ENCODE data around the gene SPNS1. TPM values are rescaled to one million over a fixed set of nuclear protein-coding genes. Genes with fewer than 3 reads are reported as not detected.

Gene SPNS1
- polyA plus RNA-seq, 1 experiment: 23.6 TPM

DNA sequence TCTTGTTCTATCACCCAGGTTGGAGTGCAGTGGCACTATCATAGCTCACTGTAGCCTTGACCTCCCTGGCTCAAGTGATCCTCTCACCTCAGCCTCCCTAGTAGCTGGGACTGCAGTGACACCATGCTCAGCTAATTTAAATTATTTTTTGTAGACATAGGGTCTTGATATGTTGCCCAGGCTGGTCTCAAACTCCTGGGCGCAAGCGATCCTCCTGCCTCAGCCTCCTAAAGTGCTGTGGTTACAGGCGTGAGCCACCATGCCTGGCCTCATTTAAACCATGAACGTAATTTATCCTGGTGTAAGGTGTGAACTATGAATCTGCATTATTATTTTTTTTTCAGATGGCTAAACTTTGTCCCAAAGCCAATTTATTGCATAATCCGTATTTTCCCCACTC is 47.6 kb downstream of the SPNS1 start:
- DNase-seq (ENCODE audit: low read depth, low spot score): no peak
- H3K4me3 ChIP-seq (ENCODE audit: low read depth, low read length): no peak overlapping the region
- H3K27ac ChIP-seq (ENCODE audit: low read depth, low read length): no peak overlapping the region
- no peaks in the 10 kb centered on the region for H3K27me3 ChIP-seq (ENCODE audit: control insufficient read depth, insufficient read depth, low read length)
- no peaks in the 10 kb centered on the region for H3K9me3 ChIP-seq (ENCODE audit: control insufficient read depth, insufficient read depth, low read length)
- TF ChIP-seq, protein P1, sequence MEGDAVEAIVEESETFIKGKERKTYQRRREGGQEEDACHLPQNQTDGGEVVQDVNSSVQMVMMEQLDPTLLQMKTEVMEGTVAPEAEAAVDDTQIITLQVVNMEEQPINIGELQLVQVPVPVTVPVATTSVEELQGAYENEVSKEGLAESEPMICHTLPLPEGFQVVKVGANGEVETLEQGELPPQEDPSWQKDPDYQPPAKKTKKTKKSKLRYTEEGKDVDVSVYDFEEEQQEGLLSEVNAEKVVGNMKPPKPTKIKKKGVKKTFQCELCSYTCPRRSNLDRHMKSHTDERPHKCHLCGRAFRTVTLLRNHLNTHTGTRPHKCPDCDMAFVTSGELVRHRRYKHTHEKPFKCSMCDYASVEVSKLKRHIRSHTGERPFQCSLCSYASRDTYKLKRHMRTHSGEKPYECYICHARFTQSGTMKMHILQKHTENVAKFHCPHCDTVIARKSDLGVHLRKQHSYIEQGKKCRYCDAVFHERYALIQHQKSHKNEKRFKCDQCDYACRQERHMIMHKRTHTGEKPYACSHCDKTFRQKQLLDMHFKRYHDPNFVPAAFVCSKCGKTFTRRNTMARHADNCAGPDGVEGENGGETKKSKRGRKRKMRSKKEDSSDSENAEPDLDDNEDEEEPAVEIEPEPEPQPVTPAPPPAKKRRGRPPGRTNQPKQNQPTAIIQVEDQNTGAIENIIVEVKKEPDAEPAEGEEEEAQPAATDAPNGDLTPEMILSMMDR (IDR thresholded peaks at IDR 0.05; ENCODE audit: low read depth, low read length): no peak
- ChIA-PET CTCF (no interaction called here), POLR2A (interaction anchor here (0.7 kb wide), 1 partner anchor 29 kb away, joined by 6 read pairs; no protein-coding TSS in a partner anchor)

DNA sequence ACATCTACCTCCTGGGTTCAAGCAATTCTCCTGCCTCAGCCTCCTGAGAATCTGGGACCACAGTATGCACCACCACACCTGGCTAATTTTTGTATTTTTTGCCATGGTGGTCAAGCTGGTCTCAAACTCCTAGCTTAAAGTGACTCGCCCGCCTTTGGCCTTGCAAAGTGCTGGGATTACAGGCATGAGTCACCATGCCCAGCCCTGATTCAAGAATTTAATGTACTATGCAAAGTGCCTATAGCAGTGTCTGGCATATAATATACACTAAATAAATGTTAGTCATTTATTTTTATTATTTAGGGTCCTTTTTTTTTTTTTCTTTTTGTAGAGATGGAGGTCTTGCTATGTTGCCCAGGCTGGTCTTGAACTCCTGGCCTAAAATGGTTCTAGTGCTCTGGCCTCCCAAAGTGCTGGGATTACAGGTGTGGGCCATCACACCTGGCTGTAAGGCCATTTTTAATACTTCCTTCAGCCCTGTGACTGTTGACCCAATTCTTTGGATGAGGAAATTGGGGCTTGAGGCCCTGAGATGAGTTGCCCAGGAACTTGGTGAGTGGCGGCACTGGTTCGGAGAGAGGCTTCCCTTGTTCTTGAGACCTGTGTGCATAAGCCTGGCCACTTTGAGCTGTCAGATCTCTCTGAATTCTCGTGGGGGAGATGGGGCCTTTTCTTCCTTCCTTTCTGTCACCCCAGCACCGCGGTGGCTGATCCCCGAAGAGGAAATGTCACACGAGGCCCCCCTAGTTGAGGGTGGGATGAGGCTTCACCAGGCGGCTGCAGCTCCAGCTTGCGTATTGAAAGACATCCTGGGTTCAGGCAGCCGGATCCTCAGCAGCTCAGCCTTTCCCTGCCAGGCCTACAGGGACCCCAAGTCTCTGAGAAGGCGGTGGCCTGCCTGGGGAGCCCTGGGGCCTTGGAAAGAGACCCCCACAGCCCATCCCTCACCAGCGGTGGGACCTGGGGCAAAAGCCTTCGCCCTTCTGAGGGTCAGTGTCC is 49.0 kb downstream of the SPNS1 start:
- CTCF ChIA-PET: no interaction called here
- no peaks in the 10 kb centered on the region for H3K9me3 ChIP-seq (ENCODE audit: control insufficient read depth, insufficient read depth, low read length)
- H3K4me3 ChIP-seq (ENCODE audit: low read depth, low read length): no peak overlapping the region
- H3K27ac ChIP-seq (ENCODE audit: low read depth, low read length): no peak overlapping the region
- no peak for DNase-seq (ENCODE audit: low read depth, low spot score)
- no peaks in the 10 kb centered on the region for H3K27me3 ChIP-seq (ENCODE audit: control insufficient read depth, insufficient read depth, low read length)
- POLR2A ChIA-PET: no interaction called here
- TF ChIP-seq, protein P1 (IDR thresholded peaks at IDR 0.05; ENCODE audit: low read depth, low read length): no peak

DNA sequence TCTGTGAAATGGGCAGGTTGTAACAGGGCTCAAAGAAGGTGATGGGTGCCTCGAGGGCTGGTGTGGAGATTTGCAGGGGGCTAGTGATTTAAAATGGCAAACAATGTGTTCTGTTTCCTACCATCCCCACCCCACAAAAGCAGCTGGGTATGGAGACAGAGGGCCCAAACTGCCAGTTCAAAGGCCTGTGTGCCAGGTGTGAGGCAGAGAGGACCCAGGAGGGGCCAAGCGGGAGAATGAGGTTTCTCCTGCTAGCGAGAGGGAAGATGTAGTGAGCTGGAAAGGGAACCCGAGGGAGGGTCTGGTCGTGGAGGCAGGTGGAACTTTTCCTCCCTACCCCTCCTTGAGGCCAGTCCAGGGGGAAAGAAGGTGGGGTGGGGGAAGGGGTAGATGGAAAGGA is 49.7 kb downstream of the SPNS1 start:
- CTCF ChIA-PET: no interaction called here
- Histone ChIP-seq H3K27me3 (ENCODE audit: control insufficient read depth, insufficient read depth, low read length) (no peaks in the 10 kb centered on the region), H3K27ac (ENCODE audit: low read depth, low read length) (no peak overlapping the region), H3K4me3 (ENCODE audit: low read depth, low read length) (no peak overlapping the region), H3K9me3 (ENCODE audit: control insufficient read depth, insufficient read depth, low read length) (no peaks in the 10 kb centered on the region)
- no peak for DNase-seq (ENCODE audit: low read depth, low spot score)
- TF ChIP-seq, protein P1 (IDR thresholded peaks at IDR 0.05; ENCODE audit: low read depth, low read length): no peak
- POLR2A ChIA-PET: no interaction called here

DNA sequence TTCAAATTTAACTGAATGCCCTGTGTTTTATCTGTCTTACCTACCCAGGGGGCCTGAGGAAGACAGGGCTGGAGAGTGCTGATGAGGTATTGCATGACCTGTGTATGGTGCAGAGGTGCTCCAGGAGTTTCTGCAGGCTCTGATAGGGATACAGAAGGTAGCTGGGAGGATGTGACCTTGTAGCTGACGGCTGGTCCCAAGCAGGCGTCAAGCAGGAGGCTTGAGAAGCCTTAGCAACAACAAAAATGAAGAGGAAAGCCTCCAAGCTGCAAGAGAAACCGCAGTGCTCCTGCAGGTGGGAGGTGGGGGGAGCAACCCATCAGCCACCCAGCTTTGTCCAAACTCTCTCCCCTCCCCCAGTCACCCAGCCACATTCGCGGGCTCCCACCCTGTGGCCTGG is 50.6 kb downstream of the SPNS1 start:
- Histone ChIP-seq H3K27ac (ENCODE audit: low read depth, low read length) (no peak overlapping the region), H3K27me3 (ENCODE audit: control insufficient read depth, insufficient read depth, low read length) (no peaks in the 10 kb centered on the region), H3K9me3 (ENCODE audit: control insufficient read depth, insufficient read depth, low read length) (no peaks in the 10 kb centered on the region), H3K4me3 (ENCODE audit: low read depth, low read length) (no peak overlapping the region)
- TF ChIP-seq, protein P1 (IDR thresholded peaks at IDR 0.05; ENCODE audit: low read depth, low read length): no peak
- CTCF ChIA-PET: no interaction called here
- no peak for DNase-seq (ENCODE audit: low read depth, low spot score)
- POLR2A ChIA-PET: no interaction called here

DNA sequence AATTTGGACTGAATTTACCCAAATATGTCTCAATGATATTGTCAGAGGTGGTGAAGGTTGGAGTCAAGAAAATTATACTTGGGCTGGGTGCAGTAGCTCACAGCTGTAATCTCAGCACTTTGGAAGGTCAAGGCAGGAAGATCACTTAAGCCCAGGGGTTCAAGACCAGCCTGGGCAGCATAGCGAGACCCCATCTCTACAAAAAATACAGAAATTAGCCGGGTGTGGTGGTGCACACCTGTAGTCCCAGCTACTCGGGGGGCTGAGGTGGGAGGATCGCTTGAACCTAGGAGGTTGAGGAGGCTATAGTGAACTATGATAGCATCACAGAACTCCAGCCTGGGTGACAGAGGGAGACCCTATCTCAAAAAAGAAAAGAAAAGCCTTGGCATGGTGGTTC is 51.2 kb downstream of the SPNS1 start:
- CTCF ChIA-PET: no interaction called here
- TF ChIP-seq, protein P1 (IDR thresholded peaks at IDR 0.05; ENCODE audit: low read depth, low read length): no peak
- Histone ChIP-seq H3K4me3 (ENCODE audit: low read depth, low read length) (no peak overlapping the region), H3K27me3 (ENCODE audit: control insufficient read depth, insufficient read depth, low read length) (no peaks in the 10 kb centered on the region), H3K27ac (ENCODE audit: low read depth, low read length) (no peak overlapping the region), H3K9me3 (ENCODE audit: control insufficient read depth, insufficient read depth, low read length) (no peaks in the 10 kb centered on the region)
- no peak for DNase-seq (ENCODE audit: low read depth, low spot score)
- POLR2A ChIA-PET: no interaction called here

Measured in AG04450 (cell line).